HL-60 (cell line): ENCODE data around the gene CLDN18.

ENCODE experiments used
- DNase-seq, 2 experiments: peaks; one replicate each; pipeline ENCODE4 v3.0.0-alpha.2; 2010 to 2020; ENCODE audit warnings: low read depth in 1 of 2, low spot score in 1 of 2
- H3K27ac ChIP-seq: fragments of 250-450 bp; sonication (Bioruptor Pico); replicated peaks from 2 replicates; pipeline ENCODE4 v1.5.1; 2020; ENCODE audit warnings: mild to moderate bottlenecking, moderate library complexity
- H3K27me3 ChIP-seq: fragments of 250-450 bp; sonication (Bioruptor Pico); 2 replicates; pipeline ENCODE4 v1.5.1; 2021; ENCODE audit warnings: mild to moderate bottlenecking, moderate library complexity; ENCODE audit not compliant: insufficient read depth, poor library complexity, severe bottlenecking
- H3K4me3 ChIP-seq: replicated peaks from 2 replicates; pipeline ENCODE4 v1.5.1; 2011; ENCODE audit warnings: mild to moderate bottlenecking, control low read depth, low read length; ENCODE audit not compliant: insufficient read depth
- GABPA ChIP-seq: IDR thresholded peaks from 2 replicates; pipeline ENCODE4 v1.6.1; 2012; ENCODE audit warnings: low read depth
- POLR2AphosphoS5 ChIP-seq: IDR thresholded peaks from 2 replicates; pipeline ENCODE4 v1.6.1; 2012; ENCODE audit warnings: low read depth
- SPI1 ChIP-seq: IDR thresholded peaks from 2 replicates; pipeline ENCODE4 v1.6.1; 2012; ENCODE audit warnings: low read depth, mild to moderate bottlenecking, borderline replicate concordance
- TF ChIP-seq, protein P1 (sequence below): IDR thresholded peaks from 2 replicates; pipeline ENCODE4 v1.6.1; 2012; ENCODE audit warnings: low read depth; ENCODE audit not compliant: insufficient replicate concordance
- TF ChIP-seq, protein P2 (sequence below): IDR thresholded peaks from one replicate; pipeline ENCODE4 v1.5.1; 2011; ENCODE audit warnings: low read length, control low read depth, inconsistent platforms; ENCODE audit not compliant: insufficient read depth

CLDN18 gene

DNA sequence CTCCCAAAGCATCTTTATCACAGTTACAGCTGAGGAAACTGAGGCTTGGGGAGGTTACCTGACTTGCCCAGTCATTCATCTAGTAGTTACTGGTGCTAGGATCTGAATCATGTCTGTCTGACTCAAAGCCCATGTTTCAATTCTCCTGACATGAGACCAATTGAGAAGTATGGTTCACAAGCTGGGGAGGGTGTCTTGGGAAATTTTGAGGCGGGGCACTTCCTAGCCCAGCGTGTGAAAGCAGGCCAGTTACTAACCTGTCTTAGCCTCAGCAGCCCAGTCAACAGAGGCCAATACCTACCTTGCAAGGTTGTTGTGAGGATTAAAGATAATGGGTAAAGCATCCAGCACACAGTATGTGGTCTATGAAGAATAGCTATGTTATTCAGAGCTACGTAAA lies 37.0 kb downstream of the CLDN18 start:
- Histone ChIP-seq H3K27ac (no peak overlapping the region), H3K27me3 (no peaks in the 10 kb centered on the region), H3K4me3 (no peak overlapping the region)
- DNase-seq = no peak
- TF ChIP-seq SPI1 (no peak), POLR2AphosphoS5 (no peak), GABPA (no peak)
- TF ChIP-seq, protein P1, sequence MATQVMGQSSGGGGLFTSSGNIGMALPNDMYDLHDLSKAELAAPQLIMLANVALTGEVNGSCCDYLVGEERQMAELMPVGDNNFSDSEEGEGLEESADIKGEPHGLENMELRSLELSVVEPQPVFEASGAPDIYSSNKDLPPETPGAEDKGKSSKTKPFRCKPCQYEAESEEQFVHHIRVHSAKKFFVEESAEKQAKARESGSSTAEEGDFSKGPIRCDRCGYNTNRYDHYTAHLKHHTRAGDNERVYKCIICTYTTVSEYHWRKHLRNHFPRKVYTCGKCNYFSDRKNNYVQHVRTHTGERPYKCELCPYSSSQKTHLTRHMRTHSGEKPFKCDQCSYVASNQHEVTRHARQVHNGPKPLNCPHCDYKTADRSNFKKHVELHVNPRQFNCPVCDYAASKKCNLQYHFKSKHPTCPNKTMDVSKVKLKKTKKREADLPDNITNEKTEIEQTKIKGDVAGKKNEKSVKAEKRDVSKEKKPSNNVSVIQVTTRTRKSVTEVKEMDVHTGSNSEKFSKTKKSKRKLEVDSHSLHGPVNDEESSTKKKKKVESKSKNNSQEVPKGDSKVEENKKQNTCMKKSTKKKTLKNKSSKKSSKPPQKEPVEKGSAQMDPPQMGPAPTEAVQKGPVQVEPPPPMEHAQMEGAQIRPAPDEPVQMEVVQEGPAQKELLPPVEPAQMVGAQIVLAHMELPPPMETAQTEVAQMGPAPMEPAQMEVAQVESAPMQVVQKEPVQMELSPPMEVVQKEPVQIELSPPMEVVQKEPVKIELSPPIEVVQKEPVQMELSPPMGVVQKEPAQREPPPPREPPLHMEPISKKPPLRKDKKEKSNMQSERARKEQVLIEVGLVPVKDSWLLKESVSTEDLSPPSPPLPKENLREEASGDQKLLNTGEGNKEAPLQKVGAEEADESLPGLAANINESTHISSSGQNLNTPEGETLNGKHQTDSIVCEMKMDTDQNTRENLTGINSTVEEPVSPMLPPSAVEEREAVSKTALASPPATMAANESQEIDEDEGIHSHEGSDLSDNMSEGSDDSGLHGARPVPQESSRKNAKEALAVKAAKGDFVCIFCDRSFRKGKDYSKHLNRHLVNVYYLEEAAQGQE = no peak
- TF ChIP-seq, protein P2, sequence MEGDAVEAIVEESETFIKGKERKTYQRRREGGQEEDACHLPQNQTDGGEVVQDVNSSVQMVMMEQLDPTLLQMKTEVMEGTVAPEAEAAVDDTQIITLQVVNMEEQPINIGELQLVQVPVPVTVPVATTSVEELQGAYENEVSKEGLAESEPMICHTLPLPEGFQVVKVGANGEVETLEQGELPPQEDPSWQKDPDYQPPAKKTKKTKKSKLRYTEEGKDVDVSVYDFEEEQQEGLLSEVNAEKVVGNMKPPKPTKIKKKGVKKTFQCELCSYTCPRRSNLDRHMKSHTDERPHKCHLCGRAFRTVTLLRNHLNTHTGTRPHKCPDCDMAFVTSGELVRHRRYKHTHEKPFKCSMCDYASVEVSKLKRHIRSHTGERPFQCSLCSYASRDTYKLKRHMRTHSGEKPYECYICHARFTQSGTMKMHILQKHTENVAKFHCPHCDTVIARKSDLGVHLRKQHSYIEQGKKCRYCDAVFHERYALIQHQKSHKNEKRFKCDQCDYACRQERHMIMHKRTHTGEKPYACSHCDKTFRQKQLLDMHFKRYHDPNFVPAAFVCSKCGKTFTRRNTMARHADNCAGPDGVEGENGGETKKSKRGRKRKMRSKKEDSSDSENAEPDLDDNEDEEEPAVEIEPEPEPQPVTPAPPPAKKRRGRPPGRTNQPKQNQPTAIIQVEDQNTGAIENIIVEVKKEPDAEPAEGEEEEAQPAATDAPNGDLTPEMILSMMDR = no peak

DNA sequence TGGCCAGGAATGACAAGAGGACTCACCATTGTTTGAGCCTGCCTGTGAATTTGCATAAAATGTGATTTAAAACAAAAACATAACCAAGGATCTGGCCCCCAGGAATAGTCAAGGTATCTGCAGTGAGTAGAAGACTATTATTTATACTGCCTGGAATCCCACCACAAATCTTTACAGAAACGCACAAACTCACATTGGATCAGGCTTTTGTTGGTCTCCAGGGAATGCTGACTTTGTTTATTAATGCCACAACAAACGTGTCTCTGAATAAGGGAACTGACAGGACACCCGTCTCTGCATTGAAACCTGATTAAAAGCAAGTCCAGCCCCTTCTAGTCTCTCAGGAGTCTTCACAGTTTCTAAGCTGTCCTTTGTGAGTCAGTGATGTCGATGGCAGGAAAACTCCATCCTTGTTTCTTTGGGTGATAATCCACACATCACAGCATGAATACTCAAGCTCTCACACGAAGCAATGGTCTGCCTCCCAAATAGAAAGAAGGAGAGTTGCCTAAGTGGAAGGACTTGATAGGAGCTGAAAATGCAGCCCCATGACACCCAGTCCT lies 37.7 kb downstream of the CLDN18 start:
- Histone ChIP-seq H3K4me3 (no peak overlapping the region), H3K27me3 (no peaks in the 10 kb centered on the region), H3K27ac (no peak overlapping the region)
- TF ChIP-seq, protein P1 = no peak
- no peak for TF ChIP-seq POLR2AphosphoS5
- TF ChIP-seq GABPA = no peak
- TF ChIP-seq SPI1 = no peak
- TF ChIP-seq, protein P2 = no peak
- no peak for DNase-seq

DNA sequence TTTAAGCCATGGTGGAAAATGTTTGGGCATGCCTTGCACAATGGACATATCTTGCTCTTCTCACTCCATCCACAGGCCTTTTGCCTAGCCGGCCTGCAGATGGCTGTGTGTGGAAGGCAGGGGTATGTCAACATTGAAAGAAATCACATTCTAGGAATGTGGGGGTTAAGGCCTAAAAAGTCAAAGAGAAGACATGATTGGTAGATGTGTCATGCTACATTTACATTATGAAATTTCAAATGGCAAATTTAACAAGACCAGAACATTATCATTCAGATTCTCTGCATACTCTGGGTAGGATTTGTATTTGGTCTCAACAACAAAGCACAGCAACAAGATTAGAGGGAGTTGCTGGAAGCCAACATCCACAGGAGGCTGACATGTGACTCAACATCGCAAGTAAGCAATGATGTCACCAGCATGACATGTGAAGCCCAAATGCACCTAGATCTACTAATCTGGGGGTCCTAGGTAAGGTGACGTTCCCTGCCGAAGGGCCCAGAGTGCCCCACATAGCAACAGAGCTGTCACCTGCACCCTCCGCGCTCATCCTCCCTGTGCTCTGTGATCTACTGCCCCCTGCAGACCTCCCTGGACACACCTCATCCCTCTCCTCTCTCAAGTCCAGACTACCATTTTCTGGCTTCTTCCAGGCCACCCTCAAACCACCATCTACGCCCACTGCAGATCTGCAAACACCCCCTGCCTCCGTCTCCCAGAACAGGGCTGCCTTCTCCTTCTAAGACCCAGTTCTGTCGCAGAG lies 39.4 kb downstream of the CLDN18 start:
- DNase-seq = no peak
- Histone ChIP-seq H3K27ac (no peak overlapping the region), H3K27me3 (no peaks in the 10 kb centered on the region), H3K4me3 (no peak overlapping the region)
- TF ChIP-seq, protein P2 = no peak
- no peak for TF ChIP-seq POLR2AphosphoS5
- TF ChIP-seq, protein P1 = no peak
- TF ChIP-seq GABPA = no peak
- no peak for TF ChIP-seq SPI1
